GM04504 (cell line): ENCODE measurements around the gene GBP6.
"Not testable (repeated sequence)": the region's sequence is repeated elsewhere in the genome, so short reads cannot be mapped to it uniquely, and the experiment has no call there.

Experiments
- DNase-seq: peaks from one replicate; pipeline ENCODE4 v3.0.0-alpha.2; 2012; ENCODE audit warnings: low read depth

GBP6 gene, protein sequence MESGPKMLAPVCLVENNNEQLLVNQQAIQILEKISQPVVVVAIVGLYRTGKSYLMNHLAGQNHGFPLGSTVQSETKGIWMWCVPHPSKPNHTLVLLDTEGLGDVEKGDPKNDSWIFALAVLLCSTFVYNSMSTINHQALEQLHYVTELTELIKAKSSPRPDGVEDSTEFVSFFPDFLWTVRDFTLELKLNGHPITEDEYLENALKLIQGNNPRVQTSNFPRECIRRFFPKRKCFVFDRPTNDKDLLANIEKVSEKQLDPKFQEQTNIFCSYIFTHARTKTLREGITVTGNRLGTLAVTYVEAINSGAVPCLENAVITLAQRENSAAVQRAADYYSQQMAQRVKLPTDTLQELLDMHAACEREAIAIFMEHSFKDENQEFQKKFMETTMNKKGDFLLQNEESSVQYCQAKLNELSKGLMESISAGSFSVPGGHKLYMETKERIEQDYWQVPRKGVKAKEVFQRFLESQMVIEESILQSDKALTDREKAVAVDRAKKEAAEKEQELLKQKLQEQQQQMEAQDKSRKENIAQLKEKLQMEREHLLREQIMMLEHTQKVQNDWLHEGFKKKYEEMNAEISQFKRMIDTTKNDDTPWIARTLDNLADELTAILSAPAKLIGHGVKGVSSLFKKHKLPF

DNA sequence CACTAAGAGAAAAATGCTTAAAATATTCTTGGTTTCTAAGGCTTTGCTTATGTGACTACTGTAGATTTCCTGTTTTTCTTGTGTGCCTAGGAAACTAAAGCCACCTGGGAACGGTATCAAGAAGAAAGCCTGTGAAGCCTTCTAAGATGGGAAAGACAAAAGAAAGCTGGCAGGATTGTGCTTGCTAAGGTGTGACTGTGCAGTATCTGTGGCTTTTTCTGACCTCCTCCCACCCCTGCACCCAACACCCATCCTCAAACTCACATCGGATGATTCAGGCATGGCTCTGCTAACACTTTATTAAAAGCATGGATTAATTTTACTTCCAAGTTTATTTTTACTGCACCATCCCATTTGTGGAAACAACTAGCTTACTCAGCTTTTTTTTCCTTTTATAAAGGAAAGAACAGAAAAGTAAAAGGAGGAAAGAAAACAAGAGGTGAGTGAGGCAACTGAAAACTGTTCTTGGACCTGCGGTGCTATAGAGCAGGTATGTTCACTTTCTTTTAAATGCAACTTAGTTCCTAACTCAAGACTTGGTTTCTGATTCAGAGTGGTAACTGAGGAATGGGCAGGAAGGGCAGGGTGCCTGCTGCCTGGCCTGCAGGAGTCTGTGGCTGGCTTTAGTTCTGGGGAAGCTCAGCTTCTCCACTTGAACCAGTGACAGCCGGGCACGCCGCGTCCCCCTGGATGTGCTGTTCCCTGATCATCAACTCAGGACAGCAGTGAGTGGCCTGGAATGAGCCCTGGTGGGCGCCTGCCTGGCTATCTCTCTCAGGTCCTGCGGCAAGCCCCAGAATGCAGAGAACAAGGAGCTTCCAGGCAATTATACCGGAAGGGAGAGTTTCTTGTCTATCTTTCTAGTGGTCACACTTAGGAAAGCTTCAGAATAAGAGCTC lies at the start of gene GBP6:
GBP6 (plus strand) TSS at position 422 of the 899 bp plus-strand sequence. CDS start 4,493 bp downstream, outside the sequence.
- DNase-seq: no peak

DNA sequence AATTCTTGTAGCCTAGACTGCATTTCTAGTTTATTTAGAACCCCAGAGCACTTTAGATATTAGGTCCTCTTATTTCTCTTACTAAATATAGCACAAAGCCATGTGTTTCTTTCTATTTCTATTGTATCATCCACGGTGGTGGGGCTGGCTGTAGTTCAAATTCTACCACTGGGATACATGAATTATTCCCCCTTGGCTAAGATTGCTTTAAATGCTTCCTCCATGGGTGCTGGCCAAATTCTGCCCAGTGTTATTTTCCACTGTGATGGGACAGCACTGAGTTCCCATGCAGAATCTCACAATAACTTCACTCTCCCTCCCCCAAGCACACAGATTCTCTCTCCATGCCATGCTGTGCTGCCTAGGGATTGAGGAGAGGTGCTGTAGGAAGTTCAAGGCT lies 41.5 kb upstream of the GBP6 start:
- no peak for DNase-seq

DNA sequence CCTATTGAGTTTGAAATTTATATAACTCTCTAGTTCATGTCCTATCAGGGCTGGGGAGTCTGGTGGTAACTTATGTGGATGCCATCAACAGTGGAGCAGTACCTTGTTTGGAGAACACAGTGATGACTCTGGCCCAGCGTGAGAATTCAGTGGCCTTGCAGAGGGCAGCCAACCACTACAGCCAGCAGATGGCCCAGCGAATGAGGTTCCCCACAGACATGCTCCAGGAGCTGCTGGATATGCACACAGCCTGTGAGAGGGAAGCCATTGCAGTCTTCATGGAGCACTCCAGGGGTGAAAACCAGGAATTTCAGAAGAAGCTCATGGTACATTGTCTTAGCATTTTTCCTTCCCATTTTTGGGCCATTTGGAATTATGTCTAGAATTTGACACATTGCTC lies 32.0 kb upstream of the GBP6 start:
- no peak for DNase-seq

DNA sequence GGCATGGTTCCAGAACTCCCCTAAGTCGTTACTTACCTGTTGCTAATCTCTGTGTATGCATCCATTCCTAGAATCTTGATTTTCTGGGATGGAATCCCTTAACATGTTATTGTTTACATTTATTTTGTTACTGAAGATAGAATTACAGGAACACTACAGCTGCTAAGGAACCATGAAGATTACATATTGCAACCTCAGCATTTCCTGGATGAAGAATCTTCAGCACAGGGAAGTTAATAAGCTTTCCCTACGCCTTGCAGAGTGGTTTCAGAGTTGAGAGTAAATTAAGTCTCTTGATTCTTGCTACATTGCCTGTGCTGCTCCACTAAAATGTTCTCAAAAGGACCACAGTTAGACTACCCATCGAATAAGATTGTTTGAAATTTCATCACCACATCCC lies 31.4 kb upstream of the GBP6 start:
- no peak for DNase-seq

DNA sequence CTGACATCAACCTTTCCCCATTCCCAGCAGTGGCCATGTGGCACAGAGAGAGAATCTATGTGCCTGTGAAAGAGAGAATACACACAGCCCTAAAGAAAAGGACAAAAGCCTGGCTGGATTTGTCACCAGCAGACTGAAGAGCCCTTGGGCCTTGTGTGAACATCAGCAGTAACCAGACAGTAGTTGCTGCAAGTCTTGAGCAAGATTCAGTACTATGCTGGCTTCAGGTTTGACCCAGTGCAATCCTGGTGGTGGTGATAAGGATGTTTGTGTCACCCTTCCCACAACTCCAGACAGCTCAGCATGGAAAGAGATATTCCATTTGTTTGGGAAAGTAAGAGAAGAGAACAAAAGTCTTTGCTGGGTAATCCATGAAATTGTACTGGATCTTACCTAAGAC lies 28.4 kb upstream of the GBP6 start:
- DNase-seq: no peak

DNA sequence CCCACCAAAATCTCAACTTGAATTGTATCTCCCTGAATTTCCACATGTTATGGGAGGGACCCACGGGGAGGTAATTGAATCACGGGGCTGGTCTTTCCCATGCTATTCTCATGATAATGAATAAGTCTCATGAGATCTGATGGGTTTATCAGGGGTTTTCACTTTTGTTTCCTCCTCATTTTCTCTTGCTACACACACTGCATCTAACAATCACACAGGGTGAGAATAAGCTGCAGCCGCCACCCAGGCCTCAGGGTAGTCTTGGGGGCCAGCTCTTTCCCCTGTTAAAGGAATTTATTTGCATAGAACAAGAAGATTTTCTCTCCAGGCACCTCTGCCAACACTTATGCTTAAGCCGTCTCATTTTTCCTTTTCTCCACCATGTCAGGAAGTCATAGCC lies 26.0 kb upstream of the GBP6 start:
- DNase-seq: no peak

DNA sequence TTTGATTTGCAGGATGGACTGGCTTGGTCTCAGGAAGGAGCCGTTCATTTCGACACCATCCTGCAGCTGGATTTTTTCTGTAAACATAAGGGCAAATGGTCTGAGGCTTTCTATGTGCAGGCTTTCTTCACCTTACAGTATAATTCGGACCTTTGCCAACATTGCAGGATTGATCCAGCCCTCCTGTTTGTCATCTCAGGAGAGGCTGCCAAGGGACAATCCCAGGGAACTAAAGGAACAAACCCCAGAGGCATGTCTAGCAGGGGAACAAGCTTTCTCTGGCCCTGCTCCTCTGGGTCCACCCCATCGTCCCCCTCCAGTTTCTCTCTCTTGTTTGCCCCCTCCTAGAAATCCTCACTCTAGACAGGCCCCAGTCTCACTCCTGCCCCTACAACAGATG lies 24.8 kb upstream of the GBP6 start:
- no peak for DNase-seq

DNA sequence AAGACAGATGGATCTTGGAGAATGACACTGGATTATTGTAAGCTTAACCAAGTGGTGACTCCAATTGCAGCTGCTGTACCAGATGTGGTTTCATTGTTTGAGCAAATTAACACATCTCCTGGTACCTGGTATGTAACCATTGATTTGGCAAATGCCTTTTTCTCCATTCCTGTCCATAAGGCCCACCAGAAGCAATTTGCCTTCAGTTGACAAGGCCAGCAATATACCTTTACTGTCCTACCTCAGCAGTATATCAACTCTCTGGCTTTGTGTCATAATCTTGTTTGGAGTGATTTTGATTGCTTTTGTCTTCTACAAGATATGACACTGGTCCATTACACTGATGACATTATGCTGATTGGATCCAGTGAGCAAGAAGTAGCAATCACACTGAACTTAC lies 18.4 kb upstream of the GBP6 start:
- DNase-seq: not testable (repeated sequence)

DNA sequence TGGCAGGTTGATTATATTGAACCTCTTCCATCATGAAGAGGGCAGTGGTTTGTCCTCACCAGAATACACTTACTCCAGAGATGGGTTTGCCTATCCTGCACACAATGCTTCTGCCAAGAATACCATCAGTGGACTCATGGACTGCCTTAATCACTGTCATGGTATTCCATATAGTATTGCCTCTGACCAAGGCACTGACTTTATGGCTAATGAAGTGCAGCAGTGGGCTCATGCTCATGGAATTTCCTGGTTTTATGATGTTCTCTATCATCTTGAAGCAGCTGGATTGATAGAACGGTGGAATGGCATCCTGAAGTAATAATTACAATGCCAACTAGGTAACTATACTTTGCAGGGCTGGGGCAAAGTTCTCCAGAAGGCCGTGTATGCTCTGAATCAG lies 16.6 kb upstream of the GBP6 start:
- no peak for DNase-seq

DNA sequence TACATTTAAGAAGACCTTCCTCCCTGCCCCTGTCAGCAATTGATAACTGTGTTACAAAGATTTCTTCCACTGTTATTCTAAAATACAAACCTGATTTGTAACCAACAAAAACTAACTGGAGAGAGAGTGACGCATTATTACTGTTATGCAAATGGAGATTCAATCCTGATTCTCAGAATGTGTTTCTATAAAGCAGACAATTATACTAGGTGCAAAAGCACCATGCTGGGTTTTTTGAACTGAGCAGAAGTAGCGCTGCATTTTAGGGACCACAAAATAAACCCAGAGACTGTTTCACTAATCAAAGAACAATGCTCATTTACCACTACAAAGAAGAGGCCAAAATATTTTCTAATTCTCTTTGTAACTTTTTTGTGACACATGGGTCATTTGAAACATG lies 13.6 kb upstream of the GBP6 start:
- no peak for DNase-seq

DNA sequence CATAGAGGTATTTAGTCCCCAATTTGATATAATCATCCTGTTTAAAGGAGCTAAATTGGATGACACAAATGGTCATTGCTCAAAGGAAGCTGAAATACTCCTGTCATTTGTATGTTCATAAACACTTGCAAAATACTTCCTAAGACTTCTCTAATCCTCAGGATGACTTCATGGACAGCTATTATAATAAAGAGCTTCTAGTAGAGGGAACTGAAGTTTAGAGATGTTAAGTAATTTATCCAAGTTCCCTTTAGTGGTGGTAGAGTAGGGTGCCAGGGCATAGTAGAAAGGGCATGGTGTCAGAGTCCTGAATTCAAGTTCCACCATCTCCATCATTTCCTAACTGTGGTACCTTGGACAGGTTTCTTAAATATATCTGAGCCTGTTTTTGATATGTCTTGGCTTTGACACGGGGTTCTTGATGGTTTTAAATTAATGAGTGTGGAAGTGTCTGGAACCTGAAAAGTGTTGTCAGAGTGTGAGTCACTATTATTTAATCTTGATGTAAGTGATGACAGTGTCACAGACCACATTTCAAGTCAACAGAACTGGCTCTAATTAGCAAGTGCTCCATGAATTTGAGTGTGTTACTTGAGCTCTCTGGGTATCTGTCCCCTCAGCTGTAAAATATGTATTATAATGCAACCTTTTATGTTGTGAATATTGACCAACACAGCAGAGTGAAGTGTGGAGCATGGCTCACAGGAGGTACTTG lies 12.1 kb upstream of the GBP6 start:
- DNase-seq: no peak

DNA sequence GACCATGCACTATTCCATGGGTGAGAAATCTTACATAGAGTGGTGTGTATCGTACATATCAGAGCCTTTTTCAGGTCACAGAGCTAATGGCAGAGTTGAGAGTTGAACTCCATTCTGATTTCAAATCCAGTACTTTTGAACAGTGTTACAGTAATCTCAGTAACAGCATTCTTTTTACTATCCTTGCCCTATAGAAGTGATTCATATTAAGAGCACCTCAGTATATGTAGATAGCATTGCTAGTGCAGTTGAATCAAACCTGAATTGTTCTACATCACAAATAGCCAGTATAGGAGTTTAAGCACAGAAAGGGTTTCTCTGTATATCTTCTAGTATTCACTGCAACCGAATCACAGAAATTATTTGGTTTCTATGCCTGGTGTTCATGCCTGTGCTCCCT lies 11.4 kb upstream of the GBP6 start:
- no peak for DNase-seq

DNA sequence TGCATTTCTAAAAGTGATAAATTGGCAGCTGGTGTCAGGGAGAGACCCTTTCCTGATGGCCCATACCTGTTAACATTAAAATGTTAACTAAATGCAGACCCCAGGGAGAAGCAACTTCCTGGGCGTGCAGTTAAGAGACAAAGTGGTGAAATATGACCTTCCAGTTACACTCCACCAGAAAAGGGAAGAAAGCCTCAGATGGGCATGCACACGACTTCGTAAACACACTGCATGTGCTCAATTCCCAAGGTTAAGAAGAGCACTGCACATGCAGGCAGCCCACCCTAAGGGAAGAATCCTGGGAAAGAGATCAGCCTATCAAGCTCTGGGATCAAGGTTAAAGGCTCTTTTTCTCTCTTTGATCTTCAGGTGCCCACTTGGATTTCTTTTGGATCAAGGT lies 9.7 kb upstream of the GBP6 start:
- DNase-seq: no peak

DNA sequence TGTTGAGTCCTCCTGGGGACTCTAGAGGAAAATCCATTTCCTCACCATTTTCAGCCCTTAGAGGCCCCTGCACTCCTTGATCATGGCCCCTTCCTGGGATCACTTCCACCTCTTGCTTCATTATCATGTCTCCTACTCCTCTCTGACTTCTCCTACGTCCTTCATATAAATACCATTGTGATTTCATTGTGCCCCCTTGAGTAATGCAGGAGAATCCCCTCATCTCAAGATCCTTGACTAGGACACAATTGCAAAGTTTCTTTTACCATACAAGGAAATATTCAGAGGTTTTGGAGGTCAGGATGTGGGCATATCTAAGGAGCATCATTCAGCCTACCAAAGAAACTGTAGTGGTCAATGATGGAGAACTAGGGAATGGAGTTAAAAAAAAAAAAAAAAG lies 8.8 kb upstream of the GBP6 start:
- no peak for DNase-seq

DNA sequence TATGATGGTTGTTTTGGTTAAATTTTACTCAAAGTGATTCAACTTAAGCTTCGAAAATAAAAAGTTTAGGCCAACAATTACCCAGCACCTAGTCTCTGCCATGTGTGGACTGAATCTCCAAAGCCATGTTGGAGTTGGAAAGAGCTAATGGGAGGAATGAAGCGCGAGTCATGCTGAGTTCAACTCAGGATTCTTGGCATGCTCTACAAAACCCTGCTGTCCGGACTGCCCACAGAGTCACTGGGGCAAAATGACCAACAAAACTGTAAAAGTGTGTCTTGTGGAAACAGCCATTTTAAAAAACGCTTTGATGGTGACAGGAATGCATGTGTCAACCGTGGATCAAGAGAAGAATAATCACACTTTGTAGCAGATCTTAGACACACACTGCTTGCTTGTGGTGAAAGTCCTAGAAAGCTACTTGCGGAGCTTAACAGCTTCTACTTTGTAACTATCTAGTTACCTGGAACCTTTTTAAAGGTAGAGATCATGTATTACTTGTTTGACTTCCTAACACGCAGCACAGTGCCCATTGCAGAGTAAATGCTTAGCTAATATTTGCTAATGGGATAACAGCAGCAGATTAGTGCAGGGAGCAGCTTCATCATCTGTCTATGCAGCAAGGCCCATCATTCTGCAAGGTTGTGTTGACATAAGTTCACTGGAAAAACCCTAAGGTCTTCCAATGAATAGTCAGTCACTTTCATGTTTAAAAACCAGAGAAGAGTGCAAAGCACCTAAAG lies 7.0 kb upstream of the GBP6 start:
- peak; percentile 25 for DNase-seq

DNA sequence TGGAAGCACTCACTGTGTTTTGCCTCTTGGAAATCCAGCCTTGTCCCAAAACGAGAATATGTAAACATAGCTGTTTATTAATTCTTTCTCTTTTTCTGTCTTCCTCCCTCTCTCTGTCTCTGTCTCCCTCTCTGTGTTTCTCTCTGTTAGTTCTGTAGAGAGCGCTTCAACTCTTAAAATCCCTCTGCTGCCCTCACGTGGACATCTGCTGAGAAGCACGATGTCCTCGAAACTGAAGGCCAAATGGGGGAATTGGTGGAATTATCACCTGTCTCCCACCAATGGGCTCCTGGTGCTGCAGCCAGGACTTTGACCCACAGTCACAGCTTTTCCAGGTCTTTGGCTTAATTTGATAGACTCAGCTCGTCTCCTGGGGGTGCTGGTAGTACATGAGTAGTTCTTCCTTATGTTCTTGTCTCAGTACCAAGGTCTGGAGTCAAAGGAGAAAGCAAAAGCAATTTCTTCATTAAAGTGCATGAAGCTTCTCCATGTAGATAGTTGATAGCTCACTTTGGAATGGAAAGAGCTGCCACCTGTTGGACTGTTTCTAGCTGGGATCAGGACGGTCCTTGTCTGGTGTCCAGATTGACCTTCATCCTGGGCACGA lies 5.5 kb upstream of the GBP6 start:
- peak; percentile 49 for DNase-seq

DNA sequence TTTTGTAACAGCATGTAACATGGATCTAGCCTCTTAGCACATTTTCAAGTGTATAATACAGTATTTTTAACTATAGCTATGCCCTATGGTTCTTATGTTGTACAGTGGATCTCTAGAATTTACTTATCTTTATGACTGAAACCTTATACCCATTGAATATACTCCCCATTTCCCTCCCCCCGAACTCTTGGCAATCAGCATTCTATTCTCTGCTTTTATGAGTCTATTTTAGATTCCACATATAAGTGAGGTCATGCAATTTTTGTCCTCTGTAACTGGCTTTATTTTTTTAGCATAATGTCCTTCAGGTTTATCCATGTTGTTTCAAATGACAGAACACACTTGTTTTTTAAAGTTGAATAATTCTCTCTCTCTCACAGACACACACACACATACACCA lies 3.1 kb upstream of the GBP6 start:
- DNase-seq: no peak

DNA sequence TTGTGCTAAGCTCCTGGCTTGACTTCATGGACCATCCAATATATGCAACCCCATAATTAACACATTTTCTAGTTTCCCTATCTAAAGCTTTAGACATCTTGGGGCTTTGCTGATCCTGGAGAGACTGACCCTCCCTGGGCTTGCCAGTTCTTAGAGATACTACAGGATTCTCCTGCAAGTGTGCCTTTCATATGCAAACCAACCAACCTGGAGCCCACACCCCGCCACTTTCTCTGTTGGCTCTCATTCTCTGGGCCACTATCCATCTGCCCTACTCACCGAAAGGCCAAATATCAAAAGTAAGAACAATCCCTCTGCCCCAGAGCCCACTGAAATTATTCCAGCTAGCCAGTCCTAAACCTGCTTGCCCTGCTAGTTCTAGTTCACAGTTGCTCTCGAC lies 2.2 kb upstream of the GBP6 start:
- DNase-seq: no peak

DNA sequence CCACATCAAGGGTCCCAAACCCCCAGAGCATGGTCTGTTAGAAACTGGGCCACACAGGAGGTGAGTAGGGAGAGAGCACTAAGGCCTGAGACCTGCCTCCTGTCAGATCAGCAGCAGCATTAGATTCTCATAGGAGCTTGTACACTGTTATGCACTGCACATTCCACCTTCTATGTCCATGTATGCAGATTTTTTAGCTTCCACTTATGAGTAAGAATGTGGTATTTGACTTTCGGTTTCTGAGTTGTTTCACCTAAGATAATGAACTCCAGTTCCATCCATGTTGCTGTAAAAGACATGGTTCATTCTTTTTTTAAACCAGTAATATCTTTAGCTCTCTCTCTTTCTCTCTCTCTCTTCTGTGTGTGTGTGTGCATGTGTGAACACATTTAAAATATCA lies 663 bp upstream of the GBP6 start:
- no peak for DNase-seq

DNA sequence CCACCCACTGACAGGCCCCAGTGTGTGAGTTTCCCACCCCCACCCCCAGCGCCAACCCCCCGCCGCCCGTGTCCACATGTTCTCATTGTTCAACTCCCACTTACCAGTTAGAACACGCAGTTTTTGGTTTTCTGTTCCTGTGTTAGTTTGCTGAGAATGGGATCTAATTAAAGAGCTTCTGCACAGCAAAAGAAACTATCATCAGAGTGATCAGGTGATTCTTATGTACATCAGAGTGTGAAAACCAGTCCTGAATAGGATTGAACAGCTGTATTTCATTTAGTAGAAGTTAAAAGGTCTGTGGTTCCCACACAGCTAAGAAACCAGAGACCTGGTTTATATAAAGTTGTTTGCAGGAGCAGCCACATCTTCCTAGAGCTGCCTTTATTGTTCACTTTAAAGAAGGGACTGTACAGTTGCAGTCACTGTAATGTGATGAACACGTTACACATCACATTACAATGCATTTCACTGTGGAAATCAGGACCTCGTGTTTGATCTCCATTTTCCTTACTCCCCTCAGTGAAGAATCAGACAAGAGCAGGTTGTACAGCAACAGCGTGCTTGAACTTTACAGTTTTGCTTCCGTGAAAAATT lies 1.2 kb downstream of the GBP6 start:
- no peak for DNase-seq

DNA sequence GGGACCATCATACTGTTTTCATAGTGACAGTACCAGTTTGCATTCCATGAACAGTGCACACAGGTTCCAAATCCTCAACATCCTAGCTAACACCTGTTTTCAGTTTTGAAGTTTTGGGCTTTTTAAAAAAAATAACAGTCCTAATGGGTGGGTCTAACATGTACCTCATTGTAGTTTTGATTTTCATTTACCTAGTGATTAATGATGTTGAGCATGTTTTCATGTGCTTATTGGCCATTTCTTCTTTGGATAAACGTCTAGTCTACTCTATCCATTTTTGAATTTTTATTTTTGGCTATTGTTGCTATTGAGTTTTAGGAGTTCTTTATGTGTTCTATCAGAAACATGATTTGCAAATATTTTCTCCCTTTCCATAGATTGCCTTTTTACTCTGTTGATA lies 3.4 kb downstream of the GBP6 start:
- DNase-seq: no peak
